ENCODE measurements around the gene FGF1.
A peak's percentile ranks its signal among the peaks of the same experiment; 100 is the strongest.

FGF1 gene

GRCh38 chr5:142600611-142601358 lies 85.1 kb downstream of the FGF1 start:
- TF ChIP-seq, protein P1, sequence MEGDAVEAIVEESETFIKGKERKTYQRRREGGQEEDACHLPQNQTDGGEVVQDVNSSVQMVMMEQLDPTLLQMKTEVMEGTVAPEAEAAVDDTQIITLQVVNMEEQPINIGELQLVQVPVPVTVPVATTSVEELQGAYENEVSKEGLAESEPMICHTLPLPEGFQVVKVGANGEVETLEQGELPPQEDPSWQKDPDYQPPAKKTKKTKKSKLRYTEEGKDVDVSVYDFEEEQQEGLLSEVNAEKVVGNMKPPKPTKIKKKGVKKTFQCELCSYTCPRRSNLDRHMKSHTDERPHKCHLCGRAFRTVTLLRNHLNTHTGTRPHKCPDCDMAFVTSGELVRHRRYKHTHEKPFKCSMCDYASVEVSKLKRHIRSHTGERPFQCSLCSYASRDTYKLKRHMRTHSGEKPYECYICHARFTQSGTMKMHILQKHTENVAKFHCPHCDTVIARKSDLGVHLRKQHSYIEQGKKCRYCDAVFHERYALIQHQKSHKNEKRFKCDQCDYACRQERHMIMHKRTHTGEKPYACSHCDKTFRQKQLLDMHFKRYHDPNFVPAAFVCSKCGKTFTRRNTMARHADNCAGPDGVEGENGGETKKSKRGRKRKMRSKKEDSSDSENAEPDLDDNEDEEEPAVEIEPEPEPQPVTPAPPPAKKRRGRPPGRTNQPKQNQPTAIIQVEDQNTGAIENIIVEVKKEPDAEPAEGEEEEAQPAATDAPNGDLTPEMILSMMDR (conservative IDR thresholded peaks at IDR 0.05; ENCODE audit: low read depth, low read length), result no peak
- H3K4me3 ChIP-seq (ENCODE audit: low read length), result no peak overlapping the region
- no peak for DNase-seq (ENCODE audit: low read depth)

GRCh38 chr5:142600092-142600491 lies 85.8 kb downstream of the FGF1 start:
- no peak for DNase-seq (ENCODE audit: low read depth)
- TF ChIP-seq, protein P1 (conservative IDR thresholded peaks at IDR 0.05; ENCODE audit: low read depth, low read length), result no peak
- H3K4me3 ChIP-seq (ENCODE audit: low read length), result no peak overlapping the region

DNA sequence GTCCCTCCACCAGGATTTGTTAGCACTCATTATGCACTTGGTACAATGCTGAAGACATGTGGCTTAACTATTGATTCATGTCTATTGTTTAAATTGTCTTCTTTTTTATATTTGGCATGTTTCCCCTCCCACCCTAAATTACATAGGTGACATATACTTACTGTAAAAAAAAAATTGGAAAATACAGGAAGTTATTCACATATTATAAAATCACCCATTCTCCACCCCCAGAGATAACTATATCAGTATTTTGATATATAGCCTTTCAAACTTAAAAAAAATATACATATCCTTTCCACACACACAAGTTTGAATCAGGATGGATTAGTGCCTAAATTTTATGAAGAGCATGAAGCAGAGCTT lies 87.6 kb downstream of the FGF1 start:
- DNase-seq (ENCODE audit: low read depth), result no peak
- TF ChIP-seq, protein P1 (conservative IDR thresholded peaks at IDR 0.05; ENCODE audit: low read depth, low read length), result no peak

DNA sequence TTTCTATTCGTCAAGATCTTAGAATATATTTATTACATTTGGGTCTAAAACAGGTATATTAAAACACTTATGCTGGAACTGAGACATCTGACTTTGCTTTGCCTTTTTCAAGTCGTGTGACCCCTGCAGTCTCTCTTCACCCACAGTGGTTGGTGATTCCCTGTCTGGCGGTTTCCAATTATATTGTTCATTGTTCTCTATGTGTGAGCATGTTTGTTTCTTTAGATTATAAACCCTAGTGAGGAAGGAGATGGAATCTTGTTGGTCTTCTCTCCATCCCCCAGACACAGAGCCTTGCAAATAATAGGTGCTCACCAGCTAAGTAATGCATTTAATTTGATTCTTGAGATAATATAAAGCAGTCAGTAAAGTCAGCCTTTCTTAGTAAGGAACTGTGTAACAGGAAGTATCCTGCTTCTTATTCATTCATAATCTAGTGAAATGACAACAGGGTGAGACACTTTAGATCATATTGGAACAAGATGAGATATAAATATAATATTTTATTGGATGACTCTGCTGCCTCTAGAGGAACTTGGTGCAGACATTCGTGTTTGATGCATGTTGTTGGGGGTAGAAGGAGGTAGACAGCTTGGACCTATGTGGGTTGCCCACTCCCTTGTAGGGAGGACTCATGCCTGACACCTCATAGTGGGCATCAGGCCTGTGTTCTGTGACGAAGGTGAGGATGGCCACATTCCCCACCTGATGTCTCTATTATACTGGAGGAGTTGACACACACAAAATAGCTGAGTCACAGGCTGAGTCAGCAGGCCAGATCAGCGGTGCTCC lies 88.1 kb downstream of the FGF1 start:
- no peak overlapping the region for H3K4me3 ChIP-seq (ENCODE audit: low read length)
- peak; percentile 44 for DNase-seq (ENCODE audit: low read depth)
- TF ChIP-seq, protein P1 (conservative IDR thresholded peaks at IDR 0.05; ENCODE audit: low read depth, low read length), result peak; percentile 28

More for the DNA sequence above, 87.6 kb downstream of the FGF1 start:
- no peak overlapping the region for H3K4me3 ChIP-seq (ENCODE audit: low read length)

GRCh38 chr5:142597025-142597424 lies 88.9 kb downstream of the FGF1 start:
- DNase-seq (ENCODE audit: low read depth), result no peak
- H3K4me3 ChIP-seq (ENCODE audit: low read length), result no peak overlapping the region
- TF ChIP-seq, protein P1 (conservative IDR thresholded peaks at IDR 0.05; ENCODE audit: low read depth, low read length), result no peak

DNA sequence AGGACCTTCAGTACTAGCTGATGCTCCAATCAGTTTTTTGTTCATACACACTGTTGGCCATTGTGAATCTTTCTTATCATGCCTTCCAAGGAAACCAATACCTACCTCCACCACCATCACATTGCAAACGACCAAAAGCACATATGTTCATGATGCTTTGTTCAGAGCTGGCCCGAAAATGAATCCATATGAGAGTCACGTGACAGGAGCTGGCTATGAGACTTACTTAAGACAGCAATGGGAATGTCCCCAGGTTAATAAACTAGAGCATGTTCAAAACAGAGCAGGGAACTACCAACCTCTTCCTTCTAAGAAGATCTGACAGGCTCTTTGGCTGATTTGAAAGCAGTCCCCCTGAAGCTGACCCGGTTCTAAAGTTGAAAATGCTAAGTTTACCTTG lies 93.5 kb downstream of the FGF1 start:
- no peak for DNase-seq (ENCODE audit: low read depth)
- TF ChIP-seq, protein P1 (conservative IDR thresholded peaks at IDR 0.05; ENCODE audit: low read depth, low read length), result no peak
- no peak overlapping the region for H3K4me3 ChIP-seq (ENCODE audit: low read length)

Data from retinal pigment epithelial cell (primary cell).